Neural cell (in vitro differentiated cells): ENCODE measurements around the gene CYP3A7.

ENCODE experiments used
- CTCF ChIP-seq: fragments of 450-650 bp; IDR thresholded peaks from 2 replicates; pipeline ENCODE4 v1.5.1; 2014; ENCODE audit warnings: antibody characterized with exemption, mild to moderate bottlenecking, moderate library complexity; ENCODE audit not compliant: poor library complexity, severe bottlenecking
- EP300 ChIP-seq: fragments of 450-650 bp; conservative IDR thresholded peaks from 2 replicates; pipeline ENCODE4 v1.6.1; 2014; ENCODE audit warnings: antibody characterized with exemption, mild to moderate bottlenecking, moderate library complexity; ENCODE audit not compliant: poor library complexity, severe bottlenecking
- EZH2 ChIP-seq: fragments of 200-600, 300-800 bp; shearing (Covaris generic), sonication (generic); IDR thresholded peaks from 2 replicates; pipeline ENCODE4 v1.6.1; 2014; ENCODE audit warnings: antibody characterized with exemption, low read length, borderline replicate concordance, mild to moderate bottlenecking; ENCODE audit not compliant: insufficient read depth, poor library complexity, severe bottlenecking
- MXI1 ChIP-seq: fragments of 450-650 bp; conservative IDR thresholded peaks from 2 replicates; pipeline ENCODE4 v1.6.1; 2014; ENCODE audit warnings: antibody characterized with exemption, mild to moderate bottlenecking; ENCODE audit not compliant: poor library complexity, severe bottlenecking
- POLR2AphosphoS5 ChIP-seq: IDR thresholded peaks from 2 replicates; pipeline ENCODE4 v1.6.1; 2012
- RAD21 ChIP-seq: fragments of 450-650 bp; conservative IDR thresholded peaks from 2 replicates; pipeline ENCODE4 v1.6.1; 2014; ENCODE audit warnings: antibody characterized with exemption, mild to moderate bottlenecking, moderate library complexity
- SMC3 ChIP-seq: fragments of 450-650 bp; conservative IDR thresholded peaks from 2 replicates; pipeline ENCODE4 v1.6.1; 2014; ENCODE audit warnings: antibody characterized with exemption, mild to moderate bottlenecking, moderate library complexity; ENCODE audit not compliant: poor library complexity
- TAF1 ChIP-seq: IDR thresholded peaks from 2 replicates; pipeline ENCODE4 v1.6.1; 2012; ENCODE audit warnings: low read depth
- TF ChIP-seq, protein P1 (sequence below): IDR thresholded peaks from 2 replicates; pipeline ENCODE4 v1.6.1; 2012; ENCODE audit warnings: borderline replicate concordance

DNA sequence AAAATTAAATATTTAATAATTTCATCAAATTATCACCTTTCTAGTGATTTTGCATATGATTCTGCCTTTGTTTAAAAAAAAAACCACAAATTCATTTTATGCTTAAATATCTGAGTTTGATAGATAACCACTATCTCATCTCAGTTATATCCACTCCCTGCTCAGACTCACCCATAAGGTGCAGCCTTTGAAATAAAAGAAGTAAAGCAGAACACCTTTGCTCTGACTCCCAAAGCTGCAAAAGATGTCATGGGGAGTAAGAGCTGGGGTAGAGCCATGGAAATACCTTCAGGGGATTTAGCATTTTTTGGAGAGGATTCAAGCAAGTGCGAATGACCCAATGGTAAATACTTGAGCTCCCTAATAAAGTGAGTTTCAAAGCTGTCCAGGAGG, 40.1 kb downstream of the CYP3A7 start:
- TF ChIP-seq CTCF (no peak), EZH2 (no peak), EP300 (no peak), RAD21 (no peak), POLR2AphosphoS5 (no peak), MXI1 (no peak), TAF1 (no peak), SMC3 (no peak)
- TF ChIP-seq, protein P1, sequence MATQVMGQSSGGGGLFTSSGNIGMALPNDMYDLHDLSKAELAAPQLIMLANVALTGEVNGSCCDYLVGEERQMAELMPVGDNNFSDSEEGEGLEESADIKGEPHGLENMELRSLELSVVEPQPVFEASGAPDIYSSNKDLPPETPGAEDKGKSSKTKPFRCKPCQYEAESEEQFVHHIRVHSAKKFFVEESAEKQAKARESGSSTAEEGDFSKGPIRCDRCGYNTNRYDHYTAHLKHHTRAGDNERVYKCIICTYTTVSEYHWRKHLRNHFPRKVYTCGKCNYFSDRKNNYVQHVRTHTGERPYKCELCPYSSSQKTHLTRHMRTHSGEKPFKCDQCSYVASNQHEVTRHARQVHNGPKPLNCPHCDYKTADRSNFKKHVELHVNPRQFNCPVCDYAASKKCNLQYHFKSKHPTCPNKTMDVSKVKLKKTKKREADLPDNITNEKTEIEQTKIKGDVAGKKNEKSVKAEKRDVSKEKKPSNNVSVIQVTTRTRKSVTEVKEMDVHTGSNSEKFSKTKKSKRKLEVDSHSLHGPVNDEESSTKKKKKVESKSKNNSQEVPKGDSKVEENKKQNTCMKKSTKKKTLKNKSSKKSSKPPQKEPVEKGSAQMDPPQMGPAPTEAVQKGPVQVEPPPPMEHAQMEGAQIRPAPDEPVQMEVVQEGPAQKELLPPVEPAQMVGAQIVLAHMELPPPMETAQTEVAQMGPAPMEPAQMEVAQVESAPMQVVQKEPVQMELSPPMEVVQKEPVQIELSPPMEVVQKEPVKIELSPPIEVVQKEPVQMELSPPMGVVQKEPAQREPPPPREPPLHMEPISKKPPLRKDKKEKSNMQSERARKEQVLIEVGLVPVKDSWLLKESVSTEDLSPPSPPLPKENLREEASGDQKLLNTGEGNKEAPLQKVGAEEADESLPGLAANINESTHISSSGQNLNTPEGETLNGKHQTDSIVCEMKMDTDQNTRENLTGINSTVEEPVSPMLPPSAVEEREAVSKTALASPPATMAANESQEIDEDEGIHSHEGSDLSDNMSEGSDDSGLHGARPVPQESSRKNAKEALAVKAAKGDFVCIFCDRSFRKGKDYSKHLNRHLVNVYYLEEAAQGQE: no peak
